OCI-LY3 (cell line): Measurements from ENCODE around the gene GMEB1.
"Not testable (repeated sequence)": the region's sequence is repeated elsewhere in the genome, so short reads cannot be mapped to it uniquely, and the experiment has no call there.

ENCODE experiments used
- H2AFZ ChIP-seq: fragments of 200-600, 300-600 bp; shearing (Covaris generic); 2 replicates; pipeline ENCODE4 v1.6.0; 2014; ENCODE audit warnings: antibody characterized with exemption, low read depth, low read length
- H3K27ac ChIP-seq: fragments of 200-600, 300-600 bp; sonication (generic); 2 replicates; pipeline ENCODE4 v1.5.1; 2014; ENCODE audit warnings: mild to moderate bottlenecking, low read length, moderate library complexity, mixed read lengths
- H3K27me3 ChIP-seq: fragments of 200-600, 300-600 bp; sonication (generic); 2 replicates; pipeline ENCODE4 v1.6.1; 2014; ENCODE audit warnings: low read depth, low read length, mixed read lengths
- H3K36me3 ChIP-seq: fragments of 200-600, 300-600 bp; sonication (generic); replicated peaks from 2 replicates; pipeline ENCODE3; 2014; ENCODE audit warnings: low read depth, low read length, mixed read lengths
- H3K4me1 ChIP-seq: fragments of 300-600, 200-600 bp; sonication (generic); 2 replicates; pipeline ENCODE4 v1.6.1; 2014; ENCODE audit warnings: low read length, mixed read lengths
- H3K4me2 ChIP-seq: fragments of 200-600, 300-600 bp; sonication (generic); 2 replicates; pipeline ENCODE4 v1.6.1; 2014; ENCODE audit warnings: low read length, mixed read lengths
- H3K4me3 ChIP-seq: fragments of 300-600, 200-600 bp; sonication (generic); 2 replicates; pipeline ENCODE4 v1.5.1; 2014; ENCODE audit warnings: antibody characterized with exemption, mild to moderate bottlenecking, low read length, moderate library complexity
- H3K79me2 ChIP-seq: fragments of 300-600, 200-600 bp; shearing (Covaris generic); 2 replicates; pipeline ENCODE4 v1.6.1; 2014; ENCODE audit warnings: mild to moderate bottlenecking, low read length, mixed read lengths
- H3K9ac ChIP-seq: fragments of 300-600, 200-600 bp; shearing (Covaris generic); 2 replicates; pipeline ENCODE4 v1.6.0; 2014; ENCODE audit warnings: mild to moderate bottlenecking, low read length, moderate library complexity
- H3K9me3 ChIP-seq: fragments of 200-600, 300-600 bp; shearing (Covaris generic); 2 replicates; pipeline ENCODE4 v1.6.1; 2014; ENCODE audit warnings: low read length, mixed read lengths; ENCODE audit not compliant: insufficient read depth
- H4K20me1 ChIP-seq: fragments of 200-600, 300-600 bp; sonication (generic); 2 replicates; pipeline ENCODE4 v1.6.1; 2016; ENCODE audit warnings: low read length, mixed read lengths; ENCODE audit not compliant: insufficient read depth
- EZH2phosphoT487 ChIP-seq: fragments of 200-600 bp; shearing (Covaris generic); IDR thresholded peaks from 2 replicates; pipeline ENCODE4 v1.6.1; 2018; ENCODE audit warnings: antibody characterized with exemption, mixed run types, low read depth
- TF ChIP-seq, protein P1 (sequence below): fragments of 200-600, 300-600 bp; sonication (generic); IDR thresholded peaks from 2 replicates; pipeline ENCODE4 v1.5.1; 2014; ENCODE audit warnings: antibody characterized with exemption, low read length, low read depth

GMEB1 gene

DNA sequence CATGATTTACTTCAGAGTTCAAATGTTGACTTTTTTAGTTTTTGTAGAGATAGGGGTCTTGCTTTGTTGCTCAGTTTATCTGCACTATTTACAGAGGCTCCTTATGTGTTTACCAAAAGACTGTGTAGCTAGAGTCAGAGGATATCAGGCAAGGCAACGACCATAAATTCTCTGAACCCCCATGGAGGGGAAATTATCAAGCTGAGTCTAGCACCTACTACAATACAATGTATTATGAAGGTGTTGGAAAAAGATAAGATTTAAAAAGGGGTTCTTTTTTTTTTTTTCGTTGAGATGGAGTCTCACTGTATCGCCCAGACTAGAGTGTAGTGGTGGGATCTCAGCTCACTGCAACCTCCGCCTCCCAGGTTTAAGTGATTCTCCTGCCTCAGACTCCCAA is 16.4 kb downstream of the GMEB1 start:
- no peaks in the 10 kb centered on the region for H4K20me1 ChIP-seq
- TF ChIP-seq EZH2phosphoT487: no peak
- TF ChIP-seq, protein P1, sequence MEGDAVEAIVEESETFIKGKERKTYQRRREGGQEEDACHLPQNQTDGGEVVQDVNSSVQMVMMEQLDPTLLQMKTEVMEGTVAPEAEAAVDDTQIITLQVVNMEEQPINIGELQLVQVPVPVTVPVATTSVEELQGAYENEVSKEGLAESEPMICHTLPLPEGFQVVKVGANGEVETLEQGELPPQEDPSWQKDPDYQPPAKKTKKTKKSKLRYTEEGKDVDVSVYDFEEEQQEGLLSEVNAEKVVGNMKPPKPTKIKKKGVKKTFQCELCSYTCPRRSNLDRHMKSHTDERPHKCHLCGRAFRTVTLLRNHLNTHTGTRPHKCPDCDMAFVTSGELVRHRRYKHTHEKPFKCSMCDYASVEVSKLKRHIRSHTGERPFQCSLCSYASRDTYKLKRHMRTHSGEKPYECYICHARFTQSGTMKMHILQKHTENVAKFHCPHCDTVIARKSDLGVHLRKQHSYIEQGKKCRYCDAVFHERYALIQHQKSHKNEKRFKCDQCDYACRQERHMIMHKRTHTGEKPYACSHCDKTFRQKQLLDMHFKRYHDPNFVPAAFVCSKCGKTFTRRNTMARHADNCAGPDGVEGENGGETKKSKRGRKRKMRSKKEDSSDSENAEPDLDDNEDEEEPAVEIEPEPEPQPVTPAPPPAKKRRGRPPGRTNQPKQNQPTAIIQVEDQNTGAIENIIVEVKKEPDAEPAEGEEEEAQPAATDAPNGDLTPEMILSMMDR: no peak
- H3K9me3 ChIP-seq: no peaks in the 10 kb centered on the region
- H3K4me3 ChIP-seq: no peak overlapping the region
- H3K4me1 ChIP-seq: no peaks in the 10 kb centered on the region
- H3K79me2 ChIP-seq: no peaks in the 10 kb centered on the region
- no peaks in the 10 kb centered on the region for H3K27me3 ChIP-seq
- no peak overlapping the region for H3K9ac ChIP-seq
- H3K27ac ChIP-seq: no peak overlapping the region
- no peak overlapping the region for H3K4me2 ChIP-seq
- H3K36me3 ChIP-seq: no peaks in the 10 kb centered on the region
- no peak overlapping the region for H2AFZ ChIP-seq

DNA sequence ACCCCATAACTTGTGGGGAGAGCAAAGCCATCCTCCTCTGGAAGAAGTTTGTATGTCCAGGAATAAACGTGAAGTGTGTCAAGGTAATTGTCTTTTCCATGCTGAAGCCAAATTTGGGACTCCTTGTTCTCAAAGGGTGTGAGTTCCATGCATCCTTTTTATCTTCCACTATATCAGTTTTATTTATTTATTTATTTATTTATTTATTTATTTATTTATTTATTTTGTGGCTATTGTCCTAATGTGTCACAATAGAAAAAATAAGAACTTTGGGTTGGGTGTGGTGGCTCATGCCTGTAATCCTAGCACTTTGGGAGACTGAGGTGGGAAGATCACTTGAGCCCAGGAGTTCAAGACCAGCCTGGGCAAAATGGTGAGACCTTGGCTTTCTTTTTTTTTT is 23.0 kb downstream of the GMEB1 start:
- H3K36me3 ChIP-seq, H3K4me2 ChIP-seq, H3K9me3 ChIP-seq, H3K4me1 ChIP-seq, H3K9ac ChIP-seq, H3K27me3 ChIP-seq, H2AFZ ChIP-seq, H4K20me1 ChIP-seq, H3K79me2 ChIP-seq, H3K27ac ChIP-seq, H3K4me3 ChIP-seq: not testable (repeated sequence)

DNA sequence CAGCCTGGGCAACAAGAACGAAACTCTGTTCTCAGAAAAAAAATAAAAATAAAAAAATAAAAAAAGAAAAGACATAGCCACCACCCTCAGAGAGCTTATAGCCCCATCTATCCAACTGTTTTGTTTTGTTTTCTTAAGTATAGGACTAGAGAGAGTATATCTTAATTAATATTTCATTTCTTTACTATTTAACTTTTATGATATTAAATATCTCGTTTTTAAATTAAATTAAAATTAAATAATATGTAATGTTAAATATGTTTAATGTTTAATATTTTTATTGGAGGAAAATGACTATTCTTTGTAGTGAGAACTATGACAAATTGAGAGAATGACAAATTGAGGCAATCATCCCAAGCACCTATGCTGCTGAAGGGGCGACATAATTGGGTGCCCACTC is 35.0 kb downstream of the GMEB1 start:
- H3K4me1 ChIP-seq: no peaks in the 10 kb centered on the region
- H3K27me3 ChIP-seq: no peaks in the 10 kb centered on the region
- H3K9me3 ChIP-seq: no peaks in the 10 kb centered on the region
- H3K36me3 ChIP-seq: no peaks in the 10 kb centered on the region
- no peak overlapping the region for H3K9ac ChIP-seq
- H4K20me1 ChIP-seq: no peaks in the 10 kb centered on the region
- no peak overlapping the region for H3K27ac ChIP-seq
- H2AFZ ChIP-seq: no peak overlapping the region
- TF ChIP-seq EZH2phosphoT487: no peak
- TF ChIP-seq, protein P1: no peak
- no peaks in the 10 kb centered on the region for H3K79me2 ChIP-seq
- H3K4me2 ChIP-seq: no peak overlapping the region
- H3K4me3 ChIP-seq: no peak overlapping the region

DNA sequence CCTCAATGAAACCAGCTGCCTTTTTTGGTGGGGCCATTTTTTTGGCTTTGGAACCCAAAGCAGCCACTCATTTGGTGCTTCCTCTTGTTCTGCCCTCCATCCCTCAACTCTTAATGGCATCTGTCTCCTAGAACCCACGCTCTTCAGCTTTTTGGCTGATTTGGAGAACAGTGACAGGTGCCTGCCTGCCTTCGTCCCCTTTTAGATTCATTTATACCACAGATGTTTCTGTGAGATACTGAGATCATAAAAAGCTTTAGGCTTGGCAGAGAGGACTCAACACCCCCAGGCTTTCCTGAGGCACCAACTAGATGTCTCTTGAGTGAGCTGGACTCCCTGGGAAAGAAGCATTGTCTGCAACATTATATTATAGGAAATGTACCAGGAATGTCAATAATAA is 47.8 kb downstream of the GMEB1 start:
- H3K9me3 ChIP-seq: no peaks in the 10 kb centered on the region
- no peaks in the 10 kb centered on the region for H3K79me2 ChIP-seq
- no peak overlapping the region for H2AFZ ChIP-seq
- TF ChIP-seq EZH2phosphoT487: no peak
- TF ChIP-seq, protein P1: no peak
- no peak overlapping the region for H3K9ac ChIP-seq
- H4K20me1 ChIP-seq: no peaks in the 10 kb centered on the region
- no peaks in the 10 kb centered on the region for H3K27me3 ChIP-seq
- peaks cover 6% of the 10 kb centered on the region for H3K36me3 ChIP-seq
- no peak overlapping the region for H3K4me2 ChIP-seq
- no peak overlapping the region for H3K4me3 ChIP-seq
- H3K27ac ChIP-seq: no peak overlapping the region
- H3K4me1 ChIP-seq: no peaks in the 10 kb centered on the region

DNA sequence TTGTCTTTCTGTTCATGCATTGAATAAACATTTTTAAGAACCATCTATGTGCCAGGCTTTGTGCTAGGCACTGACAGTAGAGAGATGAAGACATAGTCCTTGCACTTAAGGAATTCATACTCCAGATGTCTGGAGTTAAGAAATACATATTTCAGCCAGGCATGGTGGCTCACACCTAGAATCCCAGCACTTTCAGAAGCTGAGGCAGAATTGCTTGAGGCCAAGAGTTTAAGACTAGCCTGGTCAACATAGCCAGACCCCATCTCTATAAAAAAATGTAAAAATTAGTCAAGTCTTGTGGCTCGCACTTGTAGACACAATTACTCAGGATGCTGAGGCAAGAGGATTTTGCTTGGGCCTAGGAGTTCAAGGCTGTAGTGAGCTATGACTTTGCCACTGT is 49.6 kb downstream of the GMEB1 start:
- no peaks in the 10 kb centered on the region for H3K9me3 ChIP-seq
- H3K36me3 ChIP-seq: peaks cover 6% of the 10 kb centered on the region
- no peaks in the 10 kb centered on the region for H3K79me2 ChIP-seq
- no peak overlapping the region for H3K4me3 ChIP-seq
- no peak overlapping the region for H3K4me2 ChIP-seq
- H2AFZ ChIP-seq: no peak overlapping the region
- TF ChIP-seq, protein P1: no peak
- TF ChIP-seq EZH2phosphoT487: no peak
- no peak overlapping the region for H3K27ac ChIP-seq
- no peaks in the 10 kb centered on the region for H3K27me3 ChIP-seq
- H4K20me1 ChIP-seq: no peaks in the 10 kb centered on the region
- no peaks in the 10 kb centered on the region for H3K4me1 ChIP-seq
- no peak overlapping the region for H3K9ac ChIP-seq
